Hypothalamus (tissue), 51 donors: ENCODE measurements around the gene ZNF354B.
"Not testable (repeated sequence)": the region's sequence is repeated elsewhere in the genome, so short reads cannot be mapped to it uniquely, and the experiment has no call there.

Experiments used
- DNase-seq, 51 donors: peaks; one replicate each; lab custom pipeline; 2025; lab: John Stamatoyannopoulos, UW

The ZNF354B gene

DNA sequence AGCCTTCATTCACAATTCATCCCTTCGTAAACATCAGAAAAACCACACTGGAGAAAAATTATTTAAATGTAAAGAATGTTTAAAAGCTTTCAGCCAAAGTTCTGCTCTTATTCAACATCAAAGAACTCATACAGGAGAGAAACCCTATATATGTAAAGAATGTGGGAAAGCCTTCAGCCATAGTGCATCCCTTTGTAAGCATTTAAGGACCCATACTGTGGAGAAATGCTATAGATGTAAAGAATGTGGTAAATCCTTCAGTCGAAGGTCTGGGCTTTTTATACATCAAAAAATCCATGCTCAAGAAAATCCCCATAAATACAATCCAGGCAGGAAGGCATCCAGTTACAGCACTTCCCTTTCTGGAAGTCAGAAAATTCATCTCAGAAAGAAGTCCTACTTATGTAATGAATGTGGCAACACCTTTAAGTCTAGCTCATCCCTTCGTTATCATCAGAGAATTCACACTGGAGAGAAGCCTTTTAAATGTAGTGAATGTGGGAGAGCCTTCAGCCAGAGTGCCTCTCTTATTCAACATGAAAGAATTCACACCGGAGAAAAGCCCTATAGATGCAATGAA lies 23.5 kb downstream of the ZNF354B start:
- not testable (repeated sequence) for DNase-seq

DNA sequence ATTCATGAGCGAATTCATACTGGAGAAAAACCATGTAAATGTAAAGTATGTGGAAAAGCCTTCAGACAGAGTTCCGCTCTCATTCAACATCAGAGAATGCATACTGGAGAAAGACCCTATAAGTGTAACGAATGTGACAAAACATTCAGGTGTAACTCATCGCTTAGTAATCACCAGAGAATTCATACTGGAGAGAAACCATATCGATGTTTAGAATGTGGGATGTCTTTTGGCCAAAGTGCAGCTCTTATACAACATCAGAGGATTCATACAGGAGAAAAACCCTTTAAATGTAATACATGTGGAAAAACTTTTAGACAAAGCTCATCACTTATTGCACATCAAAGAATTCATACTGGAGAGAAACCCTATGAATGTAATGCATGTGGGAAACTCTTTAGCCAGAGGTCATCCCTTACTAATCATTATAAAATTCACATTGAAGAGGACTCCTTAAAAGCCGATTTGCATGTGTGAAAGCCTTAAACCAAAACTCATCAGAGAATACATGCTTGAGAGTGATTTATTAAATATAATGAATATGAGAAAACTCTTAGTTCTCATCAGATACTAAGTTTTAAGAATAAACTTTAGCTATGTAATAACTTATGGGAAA lies 24.2 kb downstream of the ZNF354B start:
- no peak for DNase-seq

DNA sequence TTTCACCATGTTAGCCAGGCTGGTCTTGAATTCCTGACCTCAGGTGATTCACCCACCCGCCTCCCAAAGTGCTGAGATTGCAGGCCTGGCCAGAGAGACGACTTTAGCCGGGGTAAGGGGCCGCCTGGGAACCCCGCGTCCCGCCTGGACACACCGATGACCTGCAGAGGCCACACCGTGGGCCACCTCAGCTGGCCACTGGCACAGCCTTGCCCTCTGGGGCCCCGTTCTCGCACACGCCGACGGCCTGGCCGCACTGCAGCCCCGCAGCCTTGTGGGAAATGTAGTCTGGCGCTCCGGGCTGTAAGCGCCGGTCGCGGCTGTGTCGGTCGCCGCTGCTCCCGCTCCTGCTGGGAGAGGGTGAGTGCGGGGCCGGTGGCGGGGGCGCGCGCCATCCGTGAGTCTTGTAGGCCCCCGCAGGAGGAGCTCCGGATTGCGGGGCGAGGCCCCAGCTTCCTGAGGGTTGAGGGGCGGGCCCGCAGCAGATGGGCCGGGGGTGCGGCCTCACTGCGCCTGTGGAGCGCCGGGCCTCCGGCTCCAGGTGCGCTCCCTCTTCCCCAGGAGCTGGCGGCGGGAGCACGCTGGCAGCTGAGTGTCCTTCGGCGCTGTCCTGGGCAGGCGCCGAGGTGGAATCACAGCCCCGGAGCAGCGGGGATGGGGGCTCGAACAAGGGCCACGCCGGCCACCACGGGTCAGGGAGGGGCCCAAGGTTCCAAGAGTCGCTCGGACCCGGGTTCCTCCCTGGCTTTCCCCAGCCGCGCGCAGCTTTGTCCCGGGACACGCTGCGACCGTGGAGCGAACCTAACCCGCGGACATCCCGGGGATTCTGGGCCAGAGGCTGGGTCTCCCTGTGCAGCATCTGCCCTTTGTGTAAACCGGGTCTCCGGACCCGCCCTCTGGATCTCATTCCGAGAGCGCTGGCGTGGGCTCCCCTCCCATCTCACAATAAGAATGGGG lies 36.1 kb downstream of the ZNF354B start, which contains the start of gene ZFP2:
Gene ZFP2, plus strand, starts transcription at position 299 of the 957 bp plus-strand sequence. CDS start 35,401 bp downstream, outside the sequence.
- peak in 47 of 51 donors; percentile 3 to 78 (median 53) for DNase-seq

DNA sequence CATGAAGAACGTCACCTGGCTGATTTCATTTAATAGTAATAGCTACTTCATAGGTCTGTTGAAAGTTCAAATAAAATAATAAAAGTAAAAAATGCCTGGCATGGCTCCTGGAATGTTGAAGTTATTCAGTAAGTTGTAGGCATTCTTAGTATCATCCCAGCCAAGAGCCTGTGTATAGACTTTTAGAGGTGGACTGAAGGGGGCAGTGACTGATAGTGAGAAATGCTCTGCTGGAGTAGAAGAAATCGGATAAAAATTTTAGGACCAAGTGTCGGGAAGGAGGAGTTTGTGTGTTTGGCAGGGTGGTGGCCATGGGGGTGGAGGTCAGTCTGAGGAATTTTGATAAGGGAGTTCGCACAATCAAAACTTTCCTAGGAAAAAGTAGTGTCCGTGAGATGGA lies 39.5 kb downstream of the ZNF354B start:
- DNase-seq: no peak

DNA sequence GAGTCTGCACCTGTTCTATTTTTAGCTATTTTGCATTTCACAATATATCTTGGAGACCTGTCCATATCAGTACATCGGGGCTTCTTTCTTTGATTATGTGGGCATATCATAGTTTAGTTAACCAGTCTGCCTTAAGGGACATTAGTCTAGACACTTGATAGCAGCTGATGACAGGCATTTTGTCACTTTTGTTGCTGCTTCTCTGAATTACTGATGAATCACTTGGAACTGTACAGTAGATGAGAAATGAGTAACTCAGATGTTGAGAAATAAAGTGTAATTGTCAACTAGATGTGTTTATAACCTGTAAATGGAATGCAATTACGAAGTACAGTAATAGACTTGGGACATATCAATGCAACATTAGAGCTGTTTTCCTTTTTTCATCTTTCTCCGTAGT lies 43.1 kb downstream of the ZNF354B start:
- no peak for DNase-seq

DNA sequence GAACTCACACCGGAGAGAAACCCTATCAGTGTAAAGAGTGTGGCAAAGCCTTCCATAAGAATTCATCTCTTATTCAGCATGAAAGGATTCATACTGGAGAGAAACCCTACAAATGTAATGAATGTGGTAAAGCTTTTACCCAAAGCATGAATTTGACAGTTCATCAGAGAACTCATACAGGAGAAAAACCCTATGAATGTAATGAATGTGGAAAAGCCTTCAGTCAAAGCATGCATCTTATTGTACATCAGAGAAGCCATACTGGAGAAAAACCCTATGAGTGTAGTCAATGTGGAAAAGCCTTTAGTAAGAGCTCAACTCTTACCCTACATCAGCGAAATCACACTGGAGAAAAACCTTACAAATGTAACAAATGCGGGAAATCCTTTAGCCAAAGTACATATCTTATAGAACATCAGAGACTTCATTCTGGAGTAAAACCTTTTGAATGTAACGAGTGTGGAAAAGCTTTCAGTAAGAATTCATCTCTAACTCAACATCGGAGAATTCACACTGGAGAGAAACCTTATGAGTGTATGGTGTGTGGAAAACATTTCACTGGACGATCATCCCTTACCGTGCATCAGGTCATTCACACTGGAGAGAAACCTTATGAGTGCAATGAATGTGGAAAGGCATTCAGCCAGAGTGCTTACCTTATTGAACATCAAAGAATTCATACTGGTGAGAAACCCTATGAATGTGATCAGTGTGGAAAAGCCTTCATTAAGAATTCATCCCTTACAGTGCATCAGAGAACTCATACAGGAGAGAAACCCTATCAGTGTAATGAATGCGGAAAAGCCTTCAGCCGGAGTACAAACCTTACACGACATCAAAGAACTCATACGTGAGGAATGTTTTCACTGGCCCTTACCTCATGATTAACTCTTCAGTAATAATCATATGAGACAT lies 72.3 kb downstream of the ZNF354B start:
- DNase-seq: no peak
